ENCODE data around the gene KATNAL2. TPM values are rescaled to one million over a fixed set of nuclear protein-coding genes. Genes with fewer than 3 reads are reported as not detected.

KATNAL2 gene
- polyA plus RNA-seq, 1 donor (not counting 4 experiments of a cell fraction or from before 2014, with no cell fraction given), result 1.1 TPM

GRCh38 chr18:47146206-47146605 is 228.8 kb downstream of the KATNAL2 start:
- Histone ChIP-seq H3K27me3 (ENCODE audit: control insufficient read depth, extremely low read depth, insufficient read depth, low read length) (no peaks in the 10 kb centered on the region), H3K4me2 (ENCODE audit: control insufficient read depth, extremely low read depth, insufficient read depth, low read depth, low read length) (no peak overlapping the region), H2AFZ (ENCODE audit: control insufficient read depth, low read length) (no peak overlapping the region), H3K4me3 (ENCODE audit: control insufficient read depth in 2 of 3, extremely low read depth in 1 of 3, insufficient read depth in 2 of 3, low read depth in 1 of 3, low read length in 3 of 3) (no peak overlapping the region), H3K9me3 (ENCODE audit: control insufficient read depth, low read depth, low read length) (no peaks in the 10 kb centered on the region), H3K9me1 (ENCODE audit: control insufficient read depth, extremely low read depth, insufficient read depth, low read length) (no peaks in the 10 kb centered on the region), H3K79me2 (ENCODE audit: control insufficient read depth, insufficient read depth, low read length) (peaks cover 80% of the 10 kb centered on the region), H4K20me1 (ENCODE audit: control insufficient read depth, extremely low read depth, insufficient read depth, low read length) (peaks cover 4% of the 10 kb centered on the region), H3K36me3 (ENCODE audit: control insufficient read depth in 2 of 2, extremely low read depth in 1 of 2, insufficient read depth in 2 of 2, low read length in 2 of 2) (no peaks in the 10 kb centered on the region), H3K4me1 (ENCODE audit: control insufficient read depth, extremely low read depth, insufficient read depth, low read length) (peaks cover 14% of the 10 kb centered on the region), H3K9ac (ENCODE audit: control insufficient read depth, extremely low read depth, insufficient read depth, low read length) (no peak overlapping the region), H3K27ac (ENCODE audit: control insufficient read depth, insufficient read depth, low read length) (no peak overlapping the region)
- TF ChIP-seq, protein P1, sequence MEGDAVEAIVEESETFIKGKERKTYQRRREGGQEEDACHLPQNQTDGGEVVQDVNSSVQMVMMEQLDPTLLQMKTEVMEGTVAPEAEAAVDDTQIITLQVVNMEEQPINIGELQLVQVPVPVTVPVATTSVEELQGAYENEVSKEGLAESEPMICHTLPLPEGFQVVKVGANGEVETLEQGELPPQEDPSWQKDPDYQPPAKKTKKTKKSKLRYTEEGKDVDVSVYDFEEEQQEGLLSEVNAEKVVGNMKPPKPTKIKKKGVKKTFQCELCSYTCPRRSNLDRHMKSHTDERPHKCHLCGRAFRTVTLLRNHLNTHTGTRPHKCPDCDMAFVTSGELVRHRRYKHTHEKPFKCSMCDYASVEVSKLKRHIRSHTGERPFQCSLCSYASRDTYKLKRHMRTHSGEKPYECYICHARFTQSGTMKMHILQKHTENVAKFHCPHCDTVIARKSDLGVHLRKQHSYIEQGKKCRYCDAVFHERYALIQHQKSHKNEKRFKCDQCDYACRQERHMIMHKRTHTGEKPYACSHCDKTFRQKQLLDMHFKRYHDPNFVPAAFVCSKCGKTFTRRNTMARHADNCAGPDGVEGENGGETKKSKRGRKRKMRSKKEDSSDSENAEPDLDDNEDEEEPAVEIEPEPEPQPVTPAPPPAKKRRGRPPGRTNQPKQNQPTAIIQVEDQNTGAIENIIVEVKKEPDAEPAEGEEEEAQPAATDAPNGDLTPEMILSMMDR (optimal IDR thresholded peaks at IDR 0.05 in 1 of 3, IDR thresholded peaks at IDR 0.05 in 1 of 3, conservative IDR thresholded peaks at IDR 0.05 in 1 of 3; ENCODE audit: extremely low read depth in 1 of 3, insufficient read depth in 2 of 3, low read length in 3 of 3), result no peak
- no peak for TF ChIP-seq EZH2 (IDR thresholded peaks at IDR 0.05; ENCODE audit: low read length)
- DNase-seq (ENCODE audit: low read depth, low spot score) (no peak), FAIRE-seq (no peak)
- dilution Hi-C loops (cut with MboI; ENCODE audit: extremely low pct_ligation_motif_present, low sequenced_read_pairs), result no loop called here

GRCh38 chr18:47149457-47150028 is 232.1 kb downstream of the KATNAL2 start:
- dilution Hi-C loops (cut with MboI; ENCODE audit: extremely low pct_ligation_motif_present, low sequenced_read_pairs), result no loop called here
- Histone ChIP-seq H3K9ac (ENCODE audit: control insufficient read depth, extremely low read depth, insufficient read depth, low read length) (peak overlapping the region; percentile 91), H3K27me3 (ENCODE audit: control insufficient read depth, extremely low read depth, insufficient read depth, low read length) (no peaks in the 10 kb centered on the region), H3K9me1 (ENCODE audit: control insufficient read depth, extremely low read depth, insufficient read depth, low read length) (no peaks in the 10 kb centered on the region), H4K20me1 (ENCODE audit: control insufficient read depth, extremely low read depth, insufficient read depth, low read length) (peaks cover 4% of the 10 kb centered on the region), H3K27ac (ENCODE audit: control insufficient read depth, insufficient read depth, low read length) (peak overlapping the region; percentile 94), H3K36me3 (ENCODE audit: control insufficient read depth in 2 of 2, extremely low read depth in 1 of 2, insufficient read depth in 2 of 2, low read length in 2 of 2) (no peaks in the 10 kb centered on the region), H3K4me1 (ENCODE audit: control insufficient read depth, extremely low read depth, insufficient read depth, low read length) (peaks cover 16% of the 10 kb centered on the region), H3K9me3 (ENCODE audit: control insufficient read depth, low read depth, low read length) (no peaks in the 10 kb centered on the region), H3K79me2 (ENCODE audit: control insufficient read depth, insufficient read depth, low read length) (peaks cover 53% of the 10 kb centered on the region), H3K4me3 (ENCODE audit: control insufficient read depth in 2 of 3, extremely low read depth in 1 of 3, insufficient read depth in 2 of 3, low read depth in 1 of 3, low read length in 3 of 3) (peak overlapping the region; percentile 89 to 97 (median 93)), H3K4me2 (ENCODE audit: control insufficient read depth, extremely low read depth, insufficient read depth, low read depth, low read length) (peak overlapping the region; percentile 100), H2AFZ (ENCODE audit: control insufficient read depth, low read length) (peak overlapping the region; percentile 94)
- no peak for DNase-seq (ENCODE audit: low read depth, low spot score)
- no peak for TF ChIP-seq EZH2 (IDR thresholded peaks at IDR 0.05; ENCODE audit: low read length)
- TF ChIP-seq, protein P1 (optimal IDR thresholded peaks at IDR 0.05 in 1 of 3, IDR thresholded peaks at IDR 0.05 in 1 of 3, conservative IDR thresholded peaks at IDR 0.05 in 1 of 3; ENCODE audit: extremely low read depth in 1 of 3, insufficient read depth in 2 of 3, low read length in 3 of 3), result no peak
- FAIRE-seq, result no peak
